Fibroblast of villous mesenchyme (primary cell): ENCODE data around the gene RABEP1. TPM values are rescaled to one million over a fixed set of nuclear protein-coding genes. Genes with fewer than 3 reads are reported as not detected.

ENCODE experiments used
- DNase-seq: peaks from one replicate; pipeline ENCODE4 v3.0.0-alpha.2; 2010; ENCODE audit warnings: low read depth
- H3K4me3 ChIP-seq: 2 replicates; pipeline ENCODE4 v1.5.1; 2011; ENCODE audit warnings: low read depth, mild to moderate bottlenecking, low read length
- CTCF ChIP-seq: IDR thresholded peaks from 2 replicates; pipeline ENCODE4 v1.5.1; 2012; ENCODE audit warnings: low read depth, mild to moderate bottlenecking, low read length; ENCODE audit not compliant: insufficient read depth
- total RNA-seq: library from RNA; depleted of rRNA; stranded (reverse); fragments of >200 nt; gene quantifications from 2 replicates; pipeline ENCODE4 v1.2.3, GENCODE V29; 2012

Gene RABEP1
- total RNA-seq, 1 donor: 50.5 TPM

GRCh38 chr17:5304636-5305035 lies 22.6 kb downstream of the RABEP1 start:
- TF ChIP-seq CTCF: no peak
- H3K4me3 ChIP-seq: no peak overlapping the region
- no peak for DNase-seq

- no peak for TF ChIP-seq CTCF
- no peak overlapping the region for H3K4me3 ChIP-seq
- DNase-seq: no peak
Observed at GRCh38 chr17:5309851-5310250, 27.8 kb downstream of the RABEP1 start.

- H3K4me3 ChIP-seq: no peak overlapping the region
- no peak for DNase-seq
- no peak for TF ChIP-seq CTCF
Observed at GRCh38 chr17:5325851-5326250, 43.8 kb downstream of the RABEP1 start.

- no peak overlapping the region for H3K4me3 ChIP-seq
- DNase-seq: peak; percentile 57
- TF ChIP-seq CTCF: no peak
Observed at GRCh38 chr17:5329784-5330557, 47.9 kb downstream of the RABEP1 start.

GRCh38 chr17:5330981-5331380 lies 48.9 kb downstream of the RABEP1 start:
- H3K4me3 ChIP-seq: no peak overlapping the region
- no peak for DNase-seq
- no peak for TF ChIP-seq CTCF

- DNase-seq: peak; percentile 17
- no peak overlapping the region for H3K4me3 ChIP-seq
- no peak for TF ChIP-seq CTCF
Observed at GRCh38 chr17:5331506-5331905, 49.4 kb downstream of the RABEP1 start.

GRCh38 chr17:5344914-5345313 lies 62.8 kb downstream of the RABEP1 start:
- TF ChIP-seq CTCF: no peak
- no peak overlapping the region for H3K4me3 ChIP-seq

More at GRCh38 chr17:5344914-5345313, 62.8 kb downstream of the RABEP1 start:
- DNase-seq: no peak
